Gastroesophageal sphincter (tissue), 4 donors: Measurements from ENCODE around the gene MTRR. TPM values are rescaled to one million over a fixed set of nuclear protein-coding genes. Genes with fewer than 3 reads are reported as not detected.

Experiments
- ATAC-seq: fragments of 150-250 bp; one replicate; pipeline ENCODE4 v1.9.1; 2016; ENCODE audit warnings: mild to moderate bottlenecking, moderate library complexity
- H3K27ac ChIP-seq, 4 donors: fragments of 200-600 bp; sonication (generic) in 3 of 4; 1 replicate in 3 of 4; 2 replicates in 1 of 4; pipeline ENCODE4 v1.5.1; 2016 to 2019
- H3K27me3 ChIP-seq: fragments of 200-600 bp; sonication (generic); one replicate; pipeline ENCODE4 v1.5.1; 2019
- H3K36me3 ChIP-seq, 2 donors: fragments of 200-600 bp; sonication (generic); one replicate each; pipeline ENCODE4 v1.5.1; 2019; ENCODE audit warnings: control low read depth in 1 of 2
- H3K4me1 ChIP-seq, 3 donors: fragments of 200-600 bp; sonication (generic); 1 replicate in 2 of 3; 2 replicates in 1 of 3; pipeline ENCODE4 v1.5.1; 2016 to 2019; ENCODE audit warnings: control low read depth in 2 of 3
- H3K4me3 ChIP-seq, 2 donors: fragments of 200-600 bp; sonication (generic); one replicate each; pipeline ENCODE4 v1.5.1; 2019; ENCODE audit warnings: mild to moderate bottlenecking in 1 of 2, moderate library complexity in 1 of 2
- H3K9me3 ChIP-seq, 3 donors: fragments of 200-600 bp; sonication (generic); one replicate each; pipeline ENCODE4 v1.5.1; 2017 to 2019; ENCODE audit warnings: control low read depth in 2 of 3
- EP300 ChIP-seq: sonication (generic); formaldehyde crosslinking; IDR thresholded peaks from one replicate; pipeline ENCODE4 v1.6.1; 2017; ENCODE audit warnings: antibody characterized with exemption, mild to moderate bottlenecking
- POLR2A ChIP-seq, 2 donors: fragments of 450-650 bp; IDR thresholded peaks; one replicate each; pipeline ENCODE4 v1.6.1; 2017; ENCODE audit warnings: antibody characterized with exemption in 2 of 2, mild to moderate bottlenecking in 2 of 2, moderate library complexity in 1 of 2
- POLR2AphosphoS5 ChIP-seq: sonication (generic); formaldehyde crosslinking; IDR thresholded peaks from one replicate; pipeline ENCODE4 v1.6.1; 2017; ENCODE audit warnings: antibody characterized with exemption
- WGBS, 2 donors: methylation state at CpG; one replicate each; pipeline ENCODE4 v1.1.5; 2018; ENCODE audit warnings: low coverage in 1 of 2; 5-methylcytosine and 5-hydroxymethylcytosine counted together
- total RNA-seq, 4 donors: library from RNA; depleted of rRNA; stranded (reverse); fragments of >200 nt; gene quantifications; one replicate each; pipeline ENCODE4 v1.1.0, GENCODE V29; 2016
- TF ChIP-seq, protein P1 (sequence below), 4 experiments: fragments of 200-600 bp in 2 of 4; fragments of 450-650 bp in 2 of 4; sonication (generic) in 1 of 4; IDR thresholded peaks; one replicate each; pipeline ENCODE4 v1.5.1; 2017 to 2019; ENCODE audit warnings: antibody characterized with exemption in 4 of 4, mild to moderate bottlenecking in 2 of 4, moderate library complexity in 2 of 4

Gene MTRR
- total RNA-seq, 4 donors from 2014 or later = 29.3 to 44.0 (median 35.5) TPM

- 75 to 89% methylated on average over 5 to 6 of the region's 6 CpGs for WGBS, 2 donors
- ATAC-seq = no peak
- Histone ChIP-seq H3K9me3 (no peaks in the 10 kb centered on the region), H3K27ac (no peak overlapping the region), H3K36me3 (peaks cover 0 to 11% of the 10 kb centered on the region in 2 donors), H3K4me1 (no peaks in the 10 kb centered on the region), H3K4me3 (no peak overlapping the region), H3K27me3 (no peaks in the 10 kb centered on the region)
- TF ChIP-seq POLR2A (IDR thresholded peaks at IDR 0.05) (no peak), POLR2AphosphoS5 (no peak), EP300 (no peak)
- TF ChIP-seq, protein P1, sequence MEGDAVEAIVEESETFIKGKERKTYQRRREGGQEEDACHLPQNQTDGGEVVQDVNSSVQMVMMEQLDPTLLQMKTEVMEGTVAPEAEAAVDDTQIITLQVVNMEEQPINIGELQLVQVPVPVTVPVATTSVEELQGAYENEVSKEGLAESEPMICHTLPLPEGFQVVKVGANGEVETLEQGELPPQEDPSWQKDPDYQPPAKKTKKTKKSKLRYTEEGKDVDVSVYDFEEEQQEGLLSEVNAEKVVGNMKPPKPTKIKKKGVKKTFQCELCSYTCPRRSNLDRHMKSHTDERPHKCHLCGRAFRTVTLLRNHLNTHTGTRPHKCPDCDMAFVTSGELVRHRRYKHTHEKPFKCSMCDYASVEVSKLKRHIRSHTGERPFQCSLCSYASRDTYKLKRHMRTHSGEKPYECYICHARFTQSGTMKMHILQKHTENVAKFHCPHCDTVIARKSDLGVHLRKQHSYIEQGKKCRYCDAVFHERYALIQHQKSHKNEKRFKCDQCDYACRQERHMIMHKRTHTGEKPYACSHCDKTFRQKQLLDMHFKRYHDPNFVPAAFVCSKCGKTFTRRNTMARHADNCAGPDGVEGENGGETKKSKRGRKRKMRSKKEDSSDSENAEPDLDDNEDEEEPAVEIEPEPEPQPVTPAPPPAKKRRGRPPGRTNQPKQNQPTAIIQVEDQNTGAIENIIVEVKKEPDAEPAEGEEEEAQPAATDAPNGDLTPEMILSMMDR (IDR thresholded peaks at IDR 0.05) = no peak
These were observed 41.3 kb upstream of the MTRR start for GRCh38 chr5:7827610-7828009.

DNA sequence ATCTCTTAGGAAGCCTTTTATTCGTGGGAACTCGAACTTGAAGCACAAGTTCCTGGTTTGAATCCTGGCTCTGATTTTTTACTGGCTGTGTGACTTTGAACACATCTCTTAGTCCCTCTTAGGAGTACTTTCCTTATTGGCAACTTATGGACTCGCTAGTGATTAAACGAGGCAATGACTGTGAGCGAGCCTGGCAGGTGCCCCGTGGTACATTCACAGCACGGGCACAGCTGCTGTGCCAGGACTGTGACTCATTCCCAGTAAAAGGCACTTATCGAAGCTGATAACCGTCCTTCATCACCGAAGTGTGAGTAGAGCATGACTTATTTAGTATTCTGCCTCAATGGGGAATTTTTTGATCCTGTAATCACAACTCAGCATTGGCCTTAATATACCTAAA, 40.7 kb upstream of the MTRR start:
- H3K4me1 ChIP-seq = no peaks in the 10 kb centered on the region
- 91 to 95% methylated on average over 6 to 10 of the region's 10 CpGs for WGBS, 2 donors
- TF ChIP-seq, protein P1 (IDR thresholded peaks at IDR 0.05) = no peak
- TF ChIP-seq EP300 = no peak
- no peak for TF ChIP-seq POLR2AphosphoS5
- no peak for TF ChIP-seq POLR2A (IDR thresholded peaks at IDR 0.05)
- peaks cover 0 to 11% of the 10 kb centered on the region in 2 donors for H3K36me3 ChIP-seq
- H3K27me3 ChIP-seq = no peaks in the 10 kb centered on the region
- ATAC-seq = no peak
- no peak overlapping the region for H3K4me3 ChIP-seq
- no peaks in the 10 kb centered on the region for H3K9me3 ChIP-seq
- no peak overlapping the region for H3K27ac ChIP-seq

GRCh38 chr5:7834982-7835381, 34.0 kb upstream of the MTRR start:
- no peak overlapping the region for H3K27ac ChIP-seq
- H3K9me3 ChIP-seq = no peaks in the 10 kb centered on the region
- H3K27me3 ChIP-seq = no peaks in the 10 kb centered on the region
- 85 to 87% methylated on average over 4 of the region's 4 CpGs for WGBS, 2 donors
- no peak overlapping the region for H3K4me3 ChIP-seq
- TF ChIP-seq EP300 (no peak), POLR2AphosphoS5 (no peak), POLR2A (IDR thresholded peaks at IDR 0.05) (no peak)
- TF ChIP-seq, protein P1 (IDR thresholded peaks at IDR 0.05) = no peak
- no peaks in the 10 kb centered on the region for H3K4me1 ChIP-seq
- ATAC-seq = no peak
- no peaks in the 10 kb centered on the region for H3K36me3 ChIP-seq

GRCh38 chr5:7837403-7837802, 31.5 kb upstream of the MTRR start:
- H3K4me1 ChIP-seq = no peaks in the 10 kb centered on the region
- H3K9me3 ChIP-seq = no peaks in the 10 kb centered on the region
- no peaks in the 10 kb centered on the region for H3K27me3 ChIP-seq
- TF ChIP-seq POLR2AphosphoS5 (no peak), EP300 (no peak), POLR2A (IDR thresholded peaks at IDR 0.05) (no peak)
- TF ChIP-seq, protein P1 (IDR thresholded peaks at IDR 0.05) = no peak
- WGBS, 2 donors = 11 to 24% methylated on average over 3 of the region's 3 CpGs
- H3K36me3 ChIP-seq = no peaks in the 10 kb centered on the region
- H3K27ac ChIP-seq = no peak overlapping the region
- ATAC-seq = no peak
- no peak overlapping the region for H3K4me3 ChIP-seq

DNA sequence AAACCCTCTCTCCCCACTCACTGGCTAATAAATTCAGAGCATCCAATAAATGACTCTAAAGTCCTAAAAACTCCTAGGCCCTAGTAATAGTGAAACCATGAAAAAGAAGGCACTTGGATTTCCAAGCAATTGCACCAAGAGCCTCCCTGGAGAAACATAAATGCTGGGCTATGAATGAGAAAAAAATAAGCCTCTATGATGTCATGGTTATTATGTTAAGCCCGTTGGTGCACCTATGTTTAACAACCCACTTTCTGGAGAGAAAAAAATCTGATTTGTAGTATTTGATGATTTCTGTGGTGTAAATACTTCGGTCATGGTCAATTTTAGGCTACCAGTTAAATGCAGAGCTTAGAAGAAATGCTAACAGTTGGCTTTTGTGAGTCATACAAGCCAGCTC, 26.4 kb upstream of the MTRR start:
- H3K9me3 ChIP-seq = no peaks in the 10 kb centered on the region
- WGBS, 2 donors = 55 to 73% methylated on average over 2 of the region's 2 CpGs
- no peak for TF ChIP-seq POLR2AphosphoS5
- TF ChIP-seq POLR2A (IDR thresholded peaks at IDR 0.05) = no peak
- TF ChIP-seq EP300 = no peak
- TF ChIP-seq, protein P1 (IDR thresholded peaks at IDR 0.05) = no peak
- H3K27ac ChIP-seq = no peak overlapping the region
- H3K4me1 ChIP-seq = no peaks in the 10 kb centered on the region
- ATAC-seq = no peak
- H3K36me3 ChIP-seq = no peaks in the 10 kb centered on the region
- no peak overlapping the region for H3K4me3 ChIP-seq
- peaks cover 24% of the 10 kb centered on the region for H3K27me3 ChIP-seq
